ENCODE data around the gene SCCPDH. TPM values are rescaled to one million over a fixed set of nuclear protein-coding genes. Genes with fewer than 3 reads are reported as not detected.

Gene SCCPDH
- total RNA-seq, 1 donor from 2014 or later: 13.1 TPM

DNA sequence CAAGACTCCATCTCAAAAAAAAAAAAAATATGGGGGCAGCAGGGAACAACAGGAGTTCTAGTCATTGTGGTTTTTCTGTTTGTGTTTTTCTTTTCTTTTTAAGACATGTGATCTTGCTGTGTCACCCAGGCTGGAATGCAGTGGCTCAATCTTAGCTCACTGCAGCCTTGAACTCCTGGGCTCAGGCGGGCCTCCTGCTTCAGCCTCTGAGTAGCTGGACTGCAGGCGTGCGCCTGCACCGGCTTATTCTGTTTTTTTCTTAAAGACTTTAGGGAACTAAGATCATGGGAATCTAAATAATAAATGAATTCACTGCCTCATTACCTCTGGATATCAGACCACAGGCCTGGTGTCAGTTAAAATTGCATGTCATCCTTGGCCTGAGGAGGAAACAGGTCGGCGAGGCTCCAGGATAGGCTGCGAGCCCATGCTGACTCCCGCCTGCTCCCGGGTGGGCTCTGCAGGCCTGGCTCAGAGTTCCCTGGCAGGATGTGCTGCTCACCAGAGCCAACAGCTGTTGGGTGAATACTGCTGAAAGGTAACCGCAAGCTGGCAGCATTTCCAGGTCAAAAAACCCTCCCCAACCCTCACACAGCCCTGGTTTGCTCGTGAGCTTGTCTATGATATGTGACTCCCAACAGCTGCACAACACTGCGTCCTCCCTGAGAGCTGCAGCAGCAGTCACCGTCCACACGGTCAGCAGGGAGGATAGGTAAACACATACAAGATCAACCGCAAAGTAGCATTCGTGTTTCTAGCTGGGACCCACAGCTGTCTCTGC, 58.1 kb downstream of the SCCPDH start:
- intact Hi-C loops (cut with micrococcal nuclease): no loop called here

DNA sequence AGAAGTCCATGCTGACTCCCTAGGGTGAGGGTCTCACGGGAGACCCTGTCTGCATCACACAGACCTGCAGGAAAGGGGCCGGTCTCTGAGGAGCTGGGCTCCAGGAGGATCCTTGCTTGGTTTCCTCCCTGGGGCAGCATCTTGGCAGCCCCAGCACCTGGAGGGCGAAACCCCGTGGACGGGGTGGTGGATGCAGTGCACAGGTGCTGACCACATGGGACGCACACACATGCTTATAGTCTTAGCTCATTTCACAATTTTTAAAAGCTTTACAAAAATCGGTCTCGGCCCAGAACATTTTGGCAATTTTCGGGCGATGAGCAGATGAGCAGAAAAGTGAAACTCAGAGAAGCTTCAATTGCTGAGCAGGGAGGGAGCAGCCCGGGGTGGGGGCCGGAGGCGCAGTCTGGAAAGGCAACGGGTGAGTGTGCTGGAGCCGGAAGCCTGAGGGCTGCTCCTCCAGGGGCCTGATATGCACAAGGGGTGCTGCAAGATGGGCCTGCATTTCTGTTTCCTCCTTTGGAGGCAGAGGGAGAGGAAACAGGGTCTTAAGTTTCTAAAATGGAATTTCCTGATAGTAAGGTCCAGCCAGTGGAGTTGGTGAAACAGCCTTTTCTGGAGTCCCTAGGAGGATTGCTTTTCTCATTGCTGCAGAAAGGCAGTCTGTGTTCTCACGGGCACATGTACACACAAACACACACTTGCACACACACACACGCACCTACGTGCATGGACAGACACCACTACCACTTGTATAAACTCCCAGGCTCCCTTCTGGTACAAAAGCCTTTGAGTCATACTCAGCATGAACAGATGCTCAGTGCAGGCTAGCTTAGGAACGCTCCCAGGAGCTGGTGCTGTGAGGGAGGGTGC, 60.6 kb downstream of the SCCPDH start:
- intact Hi-C loops (cut with micrococcal nuclease): no loop called here

DNA sequence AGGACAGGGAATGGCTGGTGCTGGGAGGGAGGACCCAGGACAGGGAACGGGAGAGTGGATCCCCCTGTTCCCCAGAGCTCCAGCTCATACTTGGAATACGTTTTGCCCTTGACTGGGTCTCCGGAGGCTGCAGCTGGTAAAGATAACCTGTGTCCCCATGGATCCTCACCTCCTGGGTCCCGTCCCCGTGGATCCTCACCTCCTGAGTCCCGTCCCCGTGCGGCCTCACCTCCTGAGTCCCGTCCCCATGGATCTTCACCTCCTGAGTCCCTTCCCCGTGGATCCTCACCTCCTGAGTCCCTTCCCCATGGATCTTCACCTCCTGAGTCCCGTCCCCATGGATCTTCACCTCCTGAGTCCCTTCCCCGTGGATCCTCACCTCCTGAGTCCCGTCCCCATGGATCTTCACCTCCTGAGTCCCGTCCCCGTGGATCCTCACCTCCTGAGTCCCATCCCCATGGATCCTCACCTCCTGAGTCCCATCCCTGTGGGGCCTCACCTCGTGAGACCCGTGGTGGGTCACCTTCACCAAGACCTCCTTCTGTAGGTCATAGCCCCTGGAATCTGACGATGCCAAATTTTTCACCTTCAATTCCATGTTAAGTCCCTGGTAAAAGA, 61.4 kb downstream of the SCCPDH start:
- intact Hi-C loops (cut with micrococcal nuclease): no loop called here

DNA sequence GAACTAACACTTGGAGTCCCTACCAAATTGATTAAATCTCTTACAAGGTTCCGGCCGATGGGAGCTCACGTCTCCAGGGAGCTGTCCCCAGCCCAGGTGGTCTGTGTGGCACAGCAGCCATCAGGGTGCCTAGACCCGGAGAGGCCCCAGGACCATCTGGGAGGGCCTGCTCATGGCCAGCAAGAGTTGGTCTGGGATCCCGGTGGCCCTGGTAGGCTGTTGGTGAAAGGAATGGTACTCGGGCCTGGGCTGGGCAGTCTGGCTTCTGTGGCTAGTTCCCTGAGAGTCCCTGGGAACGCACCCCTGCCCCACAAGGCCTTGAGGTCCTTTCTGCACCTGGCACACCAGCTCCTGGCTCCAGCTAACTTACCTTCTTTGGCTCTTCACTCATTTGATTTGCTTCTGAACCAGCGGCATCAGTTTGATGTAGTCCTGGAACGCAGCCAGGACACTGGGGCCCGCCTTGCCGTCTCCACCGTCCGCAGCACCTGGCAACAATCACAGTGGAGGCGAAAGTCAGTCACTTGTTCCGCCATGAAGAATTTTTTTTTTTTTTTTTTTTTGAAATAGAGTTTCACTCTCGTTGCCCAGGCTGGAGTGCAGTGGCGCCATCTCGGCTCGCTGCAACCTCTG, 62.5 kb downstream of the SCCPDH start:
- intact Hi-C loops (cut with micrococcal nuclease): no loop called here

DNA sequence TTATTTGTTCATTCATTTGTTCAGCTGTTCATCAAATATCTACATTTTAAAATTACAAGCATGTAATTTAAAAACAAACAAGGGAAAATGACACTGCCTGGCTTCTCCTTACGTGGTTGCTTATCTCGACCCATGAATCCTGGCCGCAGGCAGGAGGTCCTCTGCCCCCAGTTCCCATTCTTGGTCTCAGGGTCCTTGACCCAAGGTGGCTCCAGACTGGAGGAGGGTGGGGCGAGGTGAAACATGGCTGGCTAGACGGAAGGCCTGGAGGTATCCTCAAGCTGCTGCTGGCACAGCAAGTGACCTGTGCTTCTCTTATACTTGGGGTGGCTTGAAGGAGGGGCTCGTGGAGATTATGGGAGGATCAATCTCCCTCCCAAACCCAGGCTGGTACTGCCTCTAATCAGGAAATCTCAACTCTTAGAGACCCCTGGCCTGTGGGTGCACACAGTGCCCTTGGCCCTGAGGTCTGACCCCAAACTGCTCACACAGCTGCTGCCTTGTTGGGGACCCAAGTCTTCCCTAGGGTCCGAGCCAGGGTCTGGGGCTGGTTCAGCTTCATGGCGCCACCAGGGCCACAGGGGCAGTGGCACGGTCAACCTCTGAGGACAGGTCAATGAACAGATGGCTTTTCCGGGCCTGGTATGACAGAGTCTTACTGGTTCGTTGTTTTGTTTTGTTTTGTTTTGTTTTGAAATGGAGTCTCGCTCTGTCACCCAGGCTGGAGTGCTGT, 63.7 kb downstream of the SCCPDH start:
- intact Hi-C loops (cut with micrococcal nuclease): no loop called here

DNA sequence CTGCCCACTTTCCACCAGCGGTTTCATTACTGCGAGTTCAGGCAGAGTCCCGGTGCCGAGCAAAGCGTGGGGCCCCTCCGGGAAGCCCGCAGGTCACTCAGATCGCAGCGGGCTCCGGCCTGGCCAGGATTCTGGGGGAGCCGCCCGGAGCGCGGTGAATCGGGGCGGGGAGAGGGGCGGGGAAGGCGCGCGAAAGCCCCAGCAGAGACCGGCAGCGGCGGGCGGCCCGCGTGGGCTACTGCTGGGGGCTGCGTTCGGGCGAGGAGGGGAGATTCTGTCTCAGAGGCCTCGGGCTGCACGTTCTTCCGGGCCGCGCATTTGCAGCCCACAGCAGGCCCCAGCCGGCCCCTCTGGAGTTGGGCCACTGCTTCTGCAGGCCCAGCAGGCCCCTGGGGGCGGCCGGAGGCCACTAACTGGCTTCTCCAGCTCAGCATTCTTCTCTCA, 64.7 kb downstream of the SCCPDH start:
- intact Hi-C loops (cut with micrococcal nuclease): no loop called here

DNA sequence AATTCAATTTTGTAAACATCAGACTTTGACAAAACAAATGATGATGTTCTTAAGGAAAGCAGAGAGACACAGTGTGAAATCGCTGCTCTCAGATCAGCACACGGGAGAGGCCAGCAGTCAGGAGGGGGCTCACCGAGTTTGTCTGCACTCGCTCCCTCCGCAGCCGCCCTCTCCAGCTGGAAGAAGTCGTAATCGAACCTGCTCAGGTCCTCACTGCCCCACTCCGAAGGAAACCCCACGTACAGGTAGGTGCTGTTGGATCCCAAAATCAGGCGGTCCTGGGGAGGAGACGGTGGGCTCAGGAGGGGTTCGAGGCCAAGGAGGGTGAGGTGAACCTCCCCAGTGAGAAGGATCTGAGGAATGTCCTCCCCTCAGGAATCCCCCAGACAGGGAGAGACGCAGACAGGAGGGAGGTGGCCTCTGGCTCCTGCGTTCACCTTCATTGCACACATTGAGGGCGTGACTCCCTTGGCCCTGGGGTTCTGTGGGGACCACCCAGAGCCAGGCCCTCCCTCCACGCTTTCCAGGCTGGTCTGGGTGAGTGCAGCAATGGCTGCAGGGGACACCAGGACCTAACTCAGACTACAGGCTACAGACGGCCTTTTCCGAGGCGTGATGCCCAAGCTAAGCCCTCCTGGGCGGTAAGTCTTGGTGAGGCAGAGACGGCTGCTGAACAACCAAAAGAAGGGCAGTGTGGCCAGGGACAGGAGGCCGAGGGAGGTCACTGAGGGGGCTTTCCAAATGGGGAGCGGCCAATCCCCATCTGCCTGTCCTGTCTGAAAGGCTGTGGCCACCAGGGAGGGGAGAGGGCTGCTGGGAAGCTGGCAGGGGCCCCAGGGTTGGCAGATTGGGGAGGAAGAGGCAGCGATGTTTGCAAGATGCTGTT, 65.5 kb downstream of the SCCPDH start:
- intact Hi-C loops (cut with micrococcal nuclease): no loop called here

DNA sequence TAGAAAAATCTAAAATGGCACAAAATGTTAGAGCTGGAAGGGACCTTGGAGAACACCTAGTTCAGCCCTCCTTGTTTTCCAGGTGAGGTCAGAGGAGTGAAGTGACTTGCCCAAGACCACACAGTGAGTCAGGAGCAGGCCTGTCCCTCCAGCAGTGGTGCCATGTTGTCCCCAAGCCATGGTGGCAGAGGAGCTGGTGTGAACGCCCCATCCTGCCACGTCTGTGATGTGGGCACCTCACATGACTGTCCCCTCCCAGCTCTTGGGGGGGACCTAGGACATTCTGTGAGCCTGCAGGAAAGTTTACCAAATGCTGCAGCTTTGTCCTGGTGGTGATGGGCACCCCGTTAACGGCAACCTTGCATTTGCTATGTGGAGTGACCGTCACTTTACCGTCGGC, 66.2 kb downstream of the SCCPDH start:
- intact Hi-C loops (cut with micrococcal nuclease): no loop called here

DNA sequence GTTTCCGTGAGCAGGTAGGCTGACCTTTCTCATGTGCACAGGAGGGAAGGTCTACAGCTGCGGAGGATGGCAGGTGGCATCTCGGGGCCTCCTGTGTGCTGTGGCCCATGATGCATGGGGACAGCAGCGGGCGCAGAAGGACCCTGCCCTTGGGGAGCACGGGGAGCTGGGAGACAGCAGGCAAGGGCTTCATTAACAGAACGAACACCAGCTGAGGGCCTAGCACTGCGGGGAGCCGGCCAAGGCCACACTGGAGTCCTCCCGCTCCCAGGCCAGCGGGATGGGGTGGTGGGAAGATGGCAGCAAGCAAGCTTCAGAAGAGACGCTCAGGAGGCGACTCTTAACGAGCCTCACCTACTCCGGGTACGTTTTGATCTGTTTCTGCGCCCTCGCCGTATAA, 66.6 kb downstream of the SCCPDH start:
- intact Hi-C loops (cut with micrococcal nuclease): no loop called here

DNA sequence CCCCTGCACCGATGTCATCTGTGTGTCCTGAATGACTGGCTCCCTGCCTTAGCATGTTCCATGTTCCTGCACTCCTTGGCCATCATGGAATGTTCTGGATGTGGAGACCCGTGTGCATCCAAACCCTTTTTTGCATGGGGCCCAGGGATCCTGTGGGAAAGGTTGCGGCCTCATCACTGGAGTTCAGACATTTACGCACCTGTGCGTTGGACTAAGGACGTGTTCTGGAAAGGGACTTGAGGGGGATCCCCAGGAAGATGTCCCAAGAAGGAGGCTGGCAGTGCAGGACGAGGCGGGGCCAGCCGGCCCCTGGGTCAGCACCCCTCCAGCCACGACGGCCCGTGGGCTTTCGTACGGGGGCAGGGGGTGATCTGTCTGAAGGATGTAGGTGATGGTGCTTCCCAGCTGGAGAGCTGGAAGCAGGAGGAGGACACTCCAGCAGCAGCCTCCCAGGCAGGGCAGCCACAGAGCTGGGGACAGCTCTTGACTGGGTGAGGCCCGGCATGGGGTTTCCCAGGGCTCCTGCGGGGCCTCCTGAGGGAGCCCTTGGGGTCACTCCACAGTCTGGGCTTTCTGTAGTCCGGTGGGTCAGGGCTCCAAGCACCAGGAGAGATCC, 67.2 kb downstream of the SCCPDH start:
- intact Hi-C loops (cut with micrococcal nuclease): no loop called here

DNA sequence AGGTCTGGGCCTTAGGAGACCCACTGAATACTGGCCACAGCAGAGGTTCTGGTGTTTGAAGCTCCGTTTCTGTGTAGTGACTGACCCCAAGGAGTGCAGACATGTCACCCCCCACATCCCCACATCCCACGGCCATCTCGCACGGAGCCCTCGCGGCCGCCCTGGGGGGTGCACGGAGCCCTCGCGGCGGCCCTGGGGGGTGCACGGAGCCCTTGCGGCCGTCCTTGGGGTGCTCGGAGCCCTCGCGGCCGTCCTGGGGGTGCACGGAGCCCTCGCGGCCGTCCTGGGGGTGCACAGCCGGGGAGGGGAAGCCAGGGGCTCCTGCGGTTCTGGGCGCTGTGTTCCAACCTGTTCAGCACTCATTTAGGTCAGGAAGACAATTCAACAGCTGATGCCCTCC, 68.4 kb downstream of the SCCPDH start:
- intact Hi-C loops (cut with micrococcal nuclease): no loop called here

DNA sequence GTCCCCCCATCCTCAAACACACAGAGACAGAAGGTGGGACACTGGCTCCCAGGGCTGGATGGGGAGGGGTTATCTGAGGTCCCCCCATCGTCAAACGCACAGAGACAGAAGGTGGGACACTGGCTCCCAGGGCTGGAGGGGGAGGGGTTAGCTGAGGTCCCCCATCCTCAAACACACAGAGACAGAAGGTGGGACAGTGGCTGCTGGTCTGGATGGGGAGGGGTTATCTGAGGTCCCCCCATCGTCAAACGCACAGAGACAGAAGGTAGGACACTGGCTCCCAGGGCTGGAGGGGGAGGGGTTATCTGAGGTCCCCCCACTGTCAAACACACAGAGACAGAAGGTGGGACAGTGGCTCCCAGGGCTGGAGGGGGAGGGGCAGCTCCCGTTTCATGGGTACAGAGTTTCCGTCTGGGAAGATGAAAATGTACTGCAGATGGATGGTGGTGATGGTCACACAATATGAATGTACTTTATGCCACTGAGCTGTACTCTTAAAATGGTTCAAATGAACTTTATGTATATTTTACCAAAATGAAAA, 69.2 kb downstream of the SCCPDH start:
- intact Hi-C loops (cut with micrococcal nuclease): no loop called here

DNA sequence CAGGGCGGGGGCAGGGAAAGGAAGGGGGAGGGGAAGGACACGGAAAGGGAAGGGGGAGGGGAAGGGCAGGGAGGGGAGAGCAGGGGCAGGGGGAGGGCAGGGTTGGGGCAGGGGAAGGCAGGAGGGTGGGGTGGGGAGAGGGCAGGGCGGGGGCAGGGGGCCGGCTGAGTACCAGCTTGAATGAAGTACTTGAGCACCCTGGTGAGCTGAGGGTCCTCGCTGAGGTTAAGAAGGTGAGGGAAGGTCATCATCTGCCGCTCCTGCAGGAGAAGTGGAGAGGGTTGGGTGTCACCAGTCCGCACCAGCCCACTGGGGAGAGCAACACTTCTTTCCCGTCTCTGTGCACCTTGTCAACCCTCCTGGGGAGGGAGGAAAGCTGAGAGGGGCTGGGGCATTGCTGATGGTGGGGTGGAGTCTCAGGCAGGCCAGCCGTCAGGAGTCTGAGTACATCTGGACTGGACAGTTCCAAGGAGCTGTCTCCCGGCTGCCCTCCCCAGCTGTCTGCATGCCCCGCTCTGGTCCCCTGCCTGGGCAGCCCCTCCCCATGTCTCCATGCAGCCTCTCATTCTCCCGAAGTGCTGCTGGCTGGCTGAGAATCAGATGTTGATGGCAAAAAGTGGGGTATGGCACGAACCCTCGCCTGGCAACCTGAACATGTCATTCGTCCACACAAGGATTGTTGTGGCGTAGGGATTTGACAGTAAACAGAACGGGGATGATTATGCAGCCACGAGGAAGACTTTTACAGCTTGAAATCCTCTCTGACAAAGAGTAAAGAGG, 70.0 kb downstream of the SCCPDH start:
- intact Hi-C loops (cut with micrococcal nuclease): no loop called here

DNA sequence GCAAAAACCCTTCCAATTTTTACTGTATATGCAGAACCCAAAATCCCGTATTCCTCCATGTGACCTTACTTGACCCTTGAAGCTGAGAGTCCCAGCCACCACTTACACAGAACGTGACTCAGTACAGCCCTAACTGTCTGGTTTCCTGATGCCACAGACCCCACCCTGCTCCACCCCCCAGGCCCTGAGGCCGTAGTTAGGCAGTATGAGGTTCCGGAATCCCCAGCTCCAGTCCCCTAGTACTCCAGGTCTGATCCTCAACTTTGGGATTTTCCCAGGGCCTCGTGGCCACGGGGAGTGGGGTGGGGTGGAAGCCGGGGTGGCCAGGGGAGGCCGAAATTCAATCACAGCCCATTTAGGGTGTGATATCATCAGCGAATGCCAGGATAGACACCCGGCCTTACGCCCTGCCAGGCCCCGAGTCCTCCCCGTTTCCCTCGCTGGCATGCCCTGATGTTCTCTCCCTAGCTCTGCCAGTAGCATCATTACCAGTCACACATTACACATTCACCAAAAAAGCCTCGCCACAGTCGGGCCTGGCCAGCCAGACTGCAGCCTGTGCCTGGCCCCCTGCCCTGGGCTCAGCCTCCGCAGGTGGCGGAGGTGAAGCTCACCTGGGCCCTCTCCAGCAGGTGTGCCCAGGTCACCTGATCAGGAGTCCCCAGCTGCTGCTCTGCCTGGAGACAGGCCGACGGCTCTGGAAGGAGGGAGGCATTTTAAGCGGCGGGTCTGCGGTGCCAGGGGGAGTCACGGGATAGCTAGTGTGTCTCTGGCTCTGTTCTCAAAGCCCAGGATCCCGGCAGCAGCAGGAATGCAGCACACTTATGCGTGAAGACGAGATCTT, 70.8 kb downstream of the SCCPDH start:
- intact Hi-C loops (cut with micrococcal nuclease): no loop called here

DNA sequence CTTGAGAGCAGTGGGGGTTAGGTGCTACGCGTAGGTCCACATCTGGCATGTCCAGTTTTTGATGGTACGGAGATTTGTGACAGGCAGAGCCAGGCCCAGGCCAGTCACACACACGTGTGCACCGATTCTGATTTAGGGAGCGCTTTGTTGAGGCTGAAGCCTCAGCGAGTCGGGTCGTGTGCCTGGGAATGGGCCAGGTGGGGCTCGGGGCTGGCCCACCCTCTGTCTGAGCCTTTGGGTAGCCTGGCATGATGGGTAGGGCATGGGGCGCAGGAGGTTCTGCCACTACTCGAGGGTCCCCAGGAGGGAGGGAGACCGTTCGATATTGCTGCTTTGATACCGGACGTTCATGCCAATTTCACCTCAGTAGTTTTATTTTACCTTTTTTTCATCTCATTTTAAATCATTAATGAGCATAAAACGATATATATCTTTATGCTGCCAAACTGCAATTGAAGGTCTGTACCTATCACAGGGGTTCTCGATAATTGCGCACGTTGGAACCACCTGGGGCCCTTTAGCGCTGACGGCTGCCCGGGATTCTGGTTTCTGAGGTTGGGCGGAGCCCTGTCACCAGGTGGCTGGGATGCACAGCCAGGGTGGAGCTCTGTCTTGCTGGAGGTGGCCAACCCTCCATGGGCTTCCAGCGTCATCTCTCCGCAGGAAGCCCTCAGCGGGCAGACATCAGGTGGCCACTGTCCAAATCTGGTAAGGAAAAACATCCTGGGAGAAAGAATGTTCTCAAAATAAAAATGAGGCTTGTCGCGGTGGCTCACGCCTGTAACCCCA, 71.9 kb downstream of the SCCPDH start:
- intact Hi-C loops (cut with micrococcal nuclease): no loop called here

DNA sequence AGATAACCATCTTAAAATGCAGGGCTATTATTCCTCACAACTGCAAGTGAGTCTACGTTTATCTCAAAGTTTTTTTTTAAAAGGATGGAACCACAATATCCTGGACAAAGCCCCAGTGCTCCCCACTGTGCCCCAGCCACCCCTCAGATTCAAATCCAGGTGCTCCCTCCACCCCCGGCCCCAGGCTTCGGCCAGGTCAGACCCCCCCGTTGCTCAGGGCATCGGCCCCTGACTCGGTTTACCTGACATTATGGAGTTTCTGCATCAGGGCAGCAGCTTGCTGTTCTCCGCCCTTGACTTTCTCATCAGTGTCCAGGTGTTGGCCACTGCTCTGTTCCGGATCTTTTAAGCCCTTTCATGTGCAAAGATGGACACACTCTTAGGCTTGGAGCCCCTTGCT, 72.9 kb downstream of the SCCPDH start:
- intact Hi-C loops (cut with micrococcal nuclease): no loop called here

DNA sequence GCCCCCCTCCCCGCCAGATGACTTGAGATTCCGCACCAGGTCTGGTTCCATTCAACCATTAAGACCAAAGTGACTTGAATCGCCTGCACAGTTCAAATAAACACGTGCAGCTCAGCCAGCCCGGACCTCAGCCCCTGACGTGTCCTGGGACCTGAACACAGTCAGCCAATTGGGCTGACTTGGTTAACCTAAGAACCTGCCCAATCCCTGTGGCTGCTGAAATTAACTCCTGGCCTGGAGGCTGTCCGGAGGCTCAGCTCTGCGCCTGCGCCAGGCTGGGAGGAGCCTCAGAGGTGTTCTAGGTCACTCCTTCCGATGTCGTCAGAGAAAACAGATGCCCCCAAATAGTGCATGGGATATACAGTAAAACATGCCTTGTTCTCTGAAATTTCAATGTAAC, 73.4 kb downstream of the SCCPDH start:
- intact Hi-C loops (cut with micrococcal nuclease): no loop called here

All from T-helper 1 cell treated with Interleukin-12 subunit alpha and Interleukin-12 subunit beta and Interleukin-4 antibody, amounts not matched to agents 30 ng/mL and 1 ng/mL, for 36 hours (primary cell).